Stimulated activated CD4-positive, alpha-beta T cell treated with anti-CD3 and anti-CD28 coated beads, Interleukin-12 subunit alpha, Interleukin-12 subunit beta, amount 100 ng/mL, for 4 hours (primary cell): Measurements from ENCODE around the gene ARHGAP8.
"Not testable (repeated sequence)": the region's sequence is repeated elsewhere in the genome, so short reads cannot be mapped to it uniquely, and the experiment has no call there.

Experiments
- DNase-seq: peaks from one replicate; pipeline ENCODE4 v3.0.0-alpha.2; 2020

ARHGAP8 gene

GRCh38 chr22:44891791-44892190 is 139.4 kb downstream of the ARHGAP8 start:
- no peak for DNase-seq

- DNase-seq, result no peak
Measured at GRCh38 chr22:44892243-44892642, 139.9 kb downstream of the ARHGAP8 start.

GRCh38 chr22:44892803-44893730 is 140.7 kb downstream of the ARHGAP8 start:
- no peak for DNase-seq

- no peak for DNase-seq
Measured at GRCh38 chr22:44893731-44894080, 141.3 kb downstream of the ARHGAP8 start.

- DNase-seq, result no peak
Measured at GRCh38 chr22:44894321-44894720, 141.9 kb downstream of the ARHGAP8 start.

GRCh38 chr22:44894782-44895181 is 142.4 kb downstream of the ARHGAP8 start:
- DNase-seq, result no peak

- DNase-seq, result no peak
Measured at GRCh38 chr22:44895296-44896055, 143.1 kb downstream of the ARHGAP8 start.

GRCh38 chr22:44898236-44898635 is 145.9 kb downstream of the ARHGAP8 start:
- no peak for DNase-seq

- no peak for DNase-seq
Measured at GRCh38 chr22:44901301-44901700, 148.9 kb downstream of the ARHGAP8 start.

GRCh38 chr22:44903164-44903563 is 150.8 kb downstream of the ARHGAP8 start:
- not testable (repeated sequence) for DNase-seq

GRCh38 chr22:44904492-44905152 is 152.2 kb downstream of the ARHGAP8 start:
- DNase-seq, result not testable (repeated sequence)

- no peak for DNase-seq
Measured at GRCh38 chr22:44906248-44906936, 154.0 kb downstream of the ARHGAP8 start.

- DNase-seq, result no peak
Measured at GRCh38 chr22:44906999-44907644, 154.7 kb downstream of the ARHGAP8 start.

- no peak for DNase-seq
Measured at GRCh38 chr22:44907765-44908737, 155.7 kb downstream of the ARHGAP8 start.

GRCh38 chr22:44909241-44909640 is 156.9 kb downstream of the ARHGAP8 start:
- no peak for DNase-seq
